H1 (cell line): ENCODE data around the gene TRIM44. TPM values are rescaled to one million over a fixed set of nuclear protein-coding genes. Genes with fewer than 3 reads are reported as not detected.

ENCODE experiments used
- EP300 ChIP-seq, 2 experiments: IDR thresholded peaks; 1 replicate in 1 of 2; 2 replicates in 1 of 2; pipeline ENCODE4 v1.6.1; 2011 to 2012; ENCODE audit warnings: low read depth in 2 of 2, low read length in 2 of 2, mild to moderate bottlenecking in 2 of 2, borderline replicate concordance in 1 of 2, inconsistent platforms in 1 of 2, moderate library complexity in 1 of 2
- RNF2 ChIP-seq: fragments of 200-900, 300-1000 bp; sonication (generic); IDR thresholded peaks from 2 replicates; pipeline ENCODE4 v1.7.1; 2016; ENCODE audit warnings: borderline replicate concordance, low read depth, mild to moderate bottlenecking, antibody characterized with exemption, low read length; ENCODE audit not compliant: poor library complexity, severe bottlenecking; ENCODE audit errors: missing control alignments
- SAP30 ChIP-seq: fragments of 300-600 bp; sonication (generic); IDR thresholded peaks from 2 replicates; pipeline ENCODE4 v1.7.1; 2012; ENCODE audit warnings: low read length, moderate library complexity, mild to moderate bottlenecking, inconsistent platforms; ENCODE audit not compliant: insufficient read depth, insufficient replicate concordance
- TAF7 ChIP-seq: optimal IDR thresholded peaks from 2 replicates; pipeline ENCODE3; 2011; ENCODE audit warnings: low read depth, mild to moderate bottlenecking, inconsistent platforms, low read length, moderate library complexity, borderline replicate concordance
- TBP ChIP-seq: IDR thresholded peaks from 2 replicates; pipeline ENCODE4 v1.6.1; 2011; ENCODE audit warnings: low read depth, low read length, improper control_type of control experiment
- polyA plus RNA-seq, 7 experiments: library from polyadenylated mRNA; depleted of rRNA in 3 of 7; stranded (reverse) in 5 of 7; unstranded in 2 of 7; fragments of >200 nt in 5 of 7; fragments of 200-250 nt in 2 of 7; gene quantifications; 1 replicate in 5 of 7; 2 replicates in 1 of 7; 4 replicates in 1 of 7; pipeline versions ENCODE4 v1.2.1 to v1.2.3, GENCODE V29; 2011 to 2013; ENCODE audit warnings: missing spikeins in 2 of 7, mixed read lengths in 2 of 7
- total RNA-seq: library from RNA; stranded (reverse); fragmentation: NEBNext Ultra II Directional; extraction: Animal tissue kit (Norgen Biotek cat#: 25700); gene quantifications from 2 replicates; pipeline ENCODE4 v1.2.1, GENCODE V29; 2021
- TF ChIP-seq, protein P1 (sequence below): fragments of 300-600 bp; sonication (generic); IDR thresholded peaks from 2 replicates; pipeline ENCODE4 v1.7.1; 2012; ENCODE audit warnings: low read length, moderate library complexity, mild to moderate bottlenecking, inconsistent platforms; ENCODE audit not compliant: insufficient replicate concordance
- TF ChIP-seq, protein P2 (sequence below), 3 experiments: IDR thresholded peaks; 1 replicate in 2 of 3; 2 replicates in 1 of 3; pipeline versions ENCODE4 v1.5.1 to v1.6.1; 2011; ENCODE audit warnings: low read length in 3 of 3, mild to moderate bottlenecking in 3 of 3, inconsistent platforms in 2 of 3, low read depth in 1 of 3, moderate library complexity in 1 of 3; ENCODE audit not compliant: insufficient read depth in 1 of 3; ENCODE audit errors: control extremely low read depth in 1 of 3

Gene TRIM44
- total and polyA plus RNA-seq, 2 of the 8 experiments (the other 6 are each of a cell fraction or from before 2014, with no cell fraction given), result 13.9 to 34.4 TPM

DNA sequence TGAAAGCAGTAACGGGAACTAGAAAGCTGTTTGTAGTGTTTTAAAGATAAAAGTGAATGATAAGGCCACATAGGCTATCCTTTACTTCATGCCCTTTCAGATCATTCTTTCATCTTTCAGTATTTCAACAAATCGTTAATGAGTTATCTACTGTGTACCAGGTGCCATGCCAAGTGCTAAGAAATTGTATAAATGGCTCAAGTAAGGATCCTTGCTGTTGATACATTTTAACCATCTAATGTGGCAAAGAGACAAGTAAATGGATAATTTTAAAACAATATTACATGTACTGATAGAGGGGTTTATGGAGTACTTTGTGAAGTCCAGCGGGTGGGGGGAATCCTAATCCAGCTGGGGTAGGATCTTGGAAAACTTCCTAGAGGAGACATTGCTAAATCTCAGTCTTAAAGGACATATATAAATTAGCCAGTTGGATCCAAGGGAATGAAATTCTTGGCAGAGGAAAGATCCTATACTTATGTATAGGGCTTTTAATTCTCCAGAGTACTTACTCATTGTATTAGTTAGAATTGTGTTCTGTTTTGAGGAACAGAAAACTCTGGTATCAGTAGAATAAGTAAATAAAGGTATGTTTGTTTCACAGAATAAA lies 119.4 kb downstream of the TRIM44 start (continued):
- TF ChIP-seq, protein P1, sequence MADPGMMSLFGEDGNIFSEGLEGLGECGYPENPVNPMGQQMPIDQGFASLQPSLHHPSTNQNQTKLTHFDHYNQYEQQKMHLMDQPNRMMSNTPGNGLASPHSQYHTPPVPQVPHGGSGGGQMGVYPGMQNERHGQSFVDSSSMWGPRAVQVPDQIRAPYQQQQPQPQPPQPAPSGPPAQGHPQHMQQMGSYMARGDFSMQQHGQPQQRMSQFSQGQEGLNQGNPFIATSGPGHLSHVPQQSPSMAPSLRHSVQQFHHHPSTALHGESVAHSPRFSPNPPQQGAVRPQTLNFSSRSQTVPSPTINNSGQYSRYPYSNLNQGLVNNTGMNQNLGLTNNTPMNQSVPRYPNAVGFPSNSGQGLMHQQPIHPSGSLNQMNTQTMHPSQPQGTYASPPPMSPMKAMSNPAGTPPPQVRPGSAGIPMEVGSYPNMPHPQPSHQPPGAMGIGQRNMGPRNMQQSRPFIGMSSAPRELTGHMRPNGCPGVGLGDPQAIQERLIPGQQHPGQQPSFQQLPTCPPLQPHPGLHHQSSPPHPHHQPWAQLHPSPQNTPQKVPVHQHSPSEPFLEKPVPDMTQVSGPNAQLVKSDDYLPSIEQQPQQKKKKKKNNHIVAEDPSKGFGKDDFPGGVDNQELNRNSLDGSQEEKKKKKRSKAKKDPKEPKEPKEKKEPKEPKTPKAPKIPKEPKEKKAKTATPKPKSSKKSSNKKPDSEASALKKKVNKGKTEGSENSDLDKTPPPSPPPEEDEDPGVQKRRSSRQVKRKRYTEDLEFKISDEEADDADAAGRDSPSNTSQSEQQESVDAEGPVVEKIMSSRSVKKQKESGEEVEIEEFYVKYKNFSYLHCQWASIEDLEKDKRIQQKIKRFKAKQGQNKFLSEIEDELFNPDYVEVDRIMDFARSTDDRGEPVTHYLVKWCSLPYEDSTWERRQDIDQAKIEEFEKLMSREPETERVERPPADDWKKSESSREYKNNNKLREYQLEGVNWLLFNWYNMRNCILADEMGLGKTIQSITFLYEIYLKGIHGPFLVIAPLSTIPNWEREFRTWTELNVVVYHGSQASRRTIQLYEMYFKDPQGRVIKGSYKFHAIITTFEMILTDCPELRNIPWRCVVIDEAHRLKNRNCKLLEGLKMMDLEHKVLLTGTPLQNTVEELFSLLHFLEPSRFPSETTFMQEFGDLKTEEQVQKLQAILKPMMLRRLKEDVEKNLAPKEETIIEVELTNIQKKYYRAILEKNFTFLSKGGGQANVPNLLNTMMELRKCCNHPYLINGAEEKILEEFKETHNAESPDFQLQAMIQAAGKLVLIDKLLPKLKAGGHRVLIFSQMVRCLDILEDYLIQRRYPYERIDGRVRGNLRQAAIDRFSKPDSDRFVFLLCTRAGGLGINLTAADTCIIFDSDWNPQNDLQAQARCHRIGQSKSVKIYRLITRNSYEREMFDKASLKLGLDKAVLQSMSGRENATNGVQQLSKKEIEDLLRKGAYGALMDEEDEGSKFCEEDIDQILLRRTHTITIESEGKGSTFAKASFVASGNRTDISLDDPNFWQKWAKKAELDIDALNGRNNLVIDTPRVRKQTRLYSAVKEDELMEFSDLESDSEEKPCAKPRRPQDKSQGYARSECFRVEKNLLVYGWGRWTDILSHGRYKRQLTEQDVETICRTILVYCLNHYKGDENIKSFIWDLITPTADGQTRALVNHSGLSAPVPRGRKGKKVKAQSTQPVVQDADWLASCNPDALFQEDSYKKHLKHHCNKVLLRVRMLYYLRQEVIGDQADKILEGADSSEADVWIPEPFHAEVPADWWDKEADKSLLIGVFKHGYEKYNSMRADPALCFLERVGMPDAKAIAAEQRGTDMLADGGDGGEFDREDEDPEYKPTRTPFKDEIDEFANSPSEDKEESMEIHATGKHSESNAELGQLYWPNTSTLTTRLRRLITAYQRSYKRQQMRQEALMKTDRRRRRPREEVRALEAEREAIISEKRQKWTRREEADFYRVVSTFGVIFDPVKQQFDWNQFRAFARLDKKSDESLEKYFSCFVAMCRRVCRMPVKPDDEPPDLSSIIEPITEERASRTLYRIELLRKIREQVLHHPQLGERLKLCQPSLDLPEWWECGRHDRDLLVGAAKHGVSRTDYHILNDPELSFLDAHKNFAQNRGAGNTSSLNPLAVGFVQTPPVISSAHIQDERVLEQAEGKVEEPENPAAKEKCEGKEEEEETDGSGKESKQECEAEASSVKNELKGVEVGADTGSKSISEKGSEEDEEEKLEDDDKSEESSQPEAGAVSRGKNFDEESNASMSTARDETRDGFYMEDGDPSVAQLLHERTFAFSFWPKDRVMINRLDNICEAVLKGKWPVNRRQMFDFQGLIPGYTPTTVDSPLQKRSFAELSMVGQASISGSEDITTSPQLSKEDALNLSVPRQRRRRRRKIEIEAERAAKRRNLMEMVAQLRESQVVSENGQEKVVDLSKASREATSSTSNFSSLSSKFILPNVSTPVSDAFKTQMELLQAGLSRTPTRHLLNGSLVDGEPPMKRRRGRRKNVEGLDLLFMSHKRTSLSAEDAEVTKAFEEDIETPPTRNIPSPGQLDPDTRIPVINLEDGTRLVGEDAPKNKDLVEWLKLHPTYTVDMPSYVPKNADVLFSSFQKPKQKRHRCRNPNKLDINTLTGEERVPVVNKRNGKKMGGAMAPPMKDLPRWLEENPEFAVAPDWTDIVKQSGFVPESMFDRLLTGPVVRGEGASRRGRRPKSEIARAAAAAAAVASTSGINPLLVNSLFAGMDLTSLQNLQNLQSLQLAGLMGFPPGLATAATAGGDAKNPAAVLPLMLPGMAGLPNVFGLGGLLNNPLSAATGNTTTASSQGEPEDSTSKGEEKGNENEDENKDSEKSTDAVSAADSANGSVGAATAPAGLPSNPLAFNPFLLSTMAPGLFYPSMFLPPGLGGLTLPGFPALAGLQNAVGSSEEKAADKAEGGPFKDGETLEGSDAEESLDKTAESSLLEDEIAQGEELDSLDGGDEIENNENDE, result no peak
- TF ChIP-seq, protein P2, sequence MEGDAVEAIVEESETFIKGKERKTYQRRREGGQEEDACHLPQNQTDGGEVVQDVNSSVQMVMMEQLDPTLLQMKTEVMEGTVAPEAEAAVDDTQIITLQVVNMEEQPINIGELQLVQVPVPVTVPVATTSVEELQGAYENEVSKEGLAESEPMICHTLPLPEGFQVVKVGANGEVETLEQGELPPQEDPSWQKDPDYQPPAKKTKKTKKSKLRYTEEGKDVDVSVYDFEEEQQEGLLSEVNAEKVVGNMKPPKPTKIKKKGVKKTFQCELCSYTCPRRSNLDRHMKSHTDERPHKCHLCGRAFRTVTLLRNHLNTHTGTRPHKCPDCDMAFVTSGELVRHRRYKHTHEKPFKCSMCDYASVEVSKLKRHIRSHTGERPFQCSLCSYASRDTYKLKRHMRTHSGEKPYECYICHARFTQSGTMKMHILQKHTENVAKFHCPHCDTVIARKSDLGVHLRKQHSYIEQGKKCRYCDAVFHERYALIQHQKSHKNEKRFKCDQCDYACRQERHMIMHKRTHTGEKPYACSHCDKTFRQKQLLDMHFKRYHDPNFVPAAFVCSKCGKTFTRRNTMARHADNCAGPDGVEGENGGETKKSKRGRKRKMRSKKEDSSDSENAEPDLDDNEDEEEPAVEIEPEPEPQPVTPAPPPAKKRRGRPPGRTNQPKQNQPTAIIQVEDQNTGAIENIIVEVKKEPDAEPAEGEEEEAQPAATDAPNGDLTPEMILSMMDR (IDR thresholded peaks at IDR 0.05; ENCODE audit: control extremely low read depth in 1 of 3, insufficient read depth in 1 of 3, low read depth in 1 of 3, low read length in 3 of 3), result no peak
- no peak for TF ChIP-seq TBP
- TF ChIP-seq TAF7, result no peak
- no peak for TF ChIP-seq SAP30
- no peak for TF ChIP-seq EP300 (IDR thresholded peaks at IDR 0.05; ENCODE audit: borderline replicate concordance in 1 of 2, low read depth in 2 of 2, low read length in 2 of 2)
- TF ChIP-seq RNF2, result no peak
- TF ChIP-seq, all 59 proteins: peak for 0
